ENCODE measurements around the gene GREM1. TPM values are rescaled to one million over a fixed set of nuclear protein-coding genes. Genes with fewer than 3 reads are reported as not detected.

GREM1 gene
- total RNA-seq, 2 donors from 2014 or later, result 3.1 to 41.5 TPM

- Histone ChIP-seq H3K9me3 (no peaks in the 10 kb centered on the region), H3K27me3 (replicated peaks; ENCODE audit: insufficient read depth) (no peaks in the 10 kb centered on the region), H3K4me3 (no peak overlapping the region), H3K27ac (no peak overlapping the region), H3K36me3 (no peaks in the 10 kb centered on the region), H3K4me1 (replicated peaks) (no peaks in the 10 kb centered on the region)
- TF ChIP-seq CTCF (IDR thresholded peaks at IDR 0.05), result no peak
- no peak for TF ChIP-seq POLR2AphosphoS5 (IDR thresholded peaks at IDR 0.05)
- no peak for TF ChIP-seq POLR2A (IDR thresholded peaks at IDR 0.05)
- intact Hi-C loops (cut with DNase I), result no loop called here
- no peak for DNase-seq (ENCODE audit: low spot score)
- 82% methylated on average over 8 of the region's 8 CpGs for WGBS
Measured at GRCh38 chr15:32683906-32684584, 33.8 kb upstream of the GREM1 start.

- WGBS, result 70% methylated on average over 1 of the region's 1 CpG
Measured at GRCh38 chr15:32685576-32685975, 32.2 kb upstream of the GREM1 start.

GRCh38 chr15:32687556-32687955 lies 30.2 kb upstream of the GREM1 start:
- 84% methylated on average over 5 of the region's 5 CpGs for WGBS
- TF ChIP-seq POLR2AphosphoS5 (IDR thresholded peaks at IDR 0.05), result no peak
- no peak for TF ChIP-seq CTCF (IDR thresholded peaks at IDR 0.05)
- no peak for TF ChIP-seq POLR2A (IDR thresholded peaks at IDR 0.05)
- H3K4me1 ChIP-seq (replicated peaks), result no peaks in the 10 kb centered on the region
- no peak overlapping the region for H3K4me3 ChIP-seq
- no peaks in the 10 kb centered on the region for H3K9me3 ChIP-seq
- no peaks in the 10 kb centered on the region for H3K27me3 ChIP-seq (replicated peaks; ENCODE audit: insufficient read depth)
- intact Hi-C loops (cut with DNase I), result no loop called here
- no peak overlapping the region for H3K27ac ChIP-seq
- no peak for DNase-seq (ENCODE audit: low spot score)
- no peaks in the 10 kb centered on the region for H3K36me3 ChIP-seq

More at GRCh38 chr15:32685576-32685975, 32.2 kb upstream of the GREM1 start:
- Histone ChIP-seq H3K4me1 (replicated peaks) (no peaks in the 10 kb centered on the region), H3K9me3 (no peaks in the 10 kb centered on the region), H3K36me3 (no peaks in the 10 kb centered on the region), H3K4me3 (no peak overlapping the region), H3K27me3 (replicated peaks; ENCODE audit: insufficient read depth) (no peaks in the 10 kb centered on the region), H3K27ac (no peak overlapping the region)
- intact Hi-C loops (cut with DNase I), result no loop called here
- no peak for DNase-seq (ENCODE audit: low spot score)
- TF ChIP-seq POLR2AphosphoS5 (IDR thresholded peaks at IDR 0.05) (no peak), POLR2A (IDR thresholded peaks at IDR 0.05) (no peak), CTCF (IDR thresholded peaks at IDR 0.05) (no peak)

- Histone ChIP-seq H3K27ac (no peak overlapping the region), H3K27me3 (replicated peaks; ENCODE audit: insufficient read depth) (no peaks in the 10 kb centered on the region), H3K4me3 (no peak overlapping the region), H3K9me3 (no peaks in the 10 kb centered on the region), H3K36me3 (no peaks in the 10 kb centered on the region), H3K4me1 (replicated peaks) (no peaks in the 10 kb centered on the region)
- no peak for TF ChIP-seq CTCF (IDR thresholded peaks at IDR 0.05)
- no peak for TF ChIP-seq POLR2AphosphoS5 (IDR thresholded peaks at IDR 0.05)
- TF ChIP-seq POLR2A (IDR thresholded peaks at IDR 0.05), result no peak
- intact Hi-C loops (cut with DNase I), result no loop called here
- DNase-seq (ENCODE audit: low spot score), result no peak
- WGBS, result 55% methylated on average over 2 of the region's 2 CpGs
Measured at GRCh38 chr15:32688151-32688639, 29.6 kb upstream of the GREM1 start.
